PC-3 (cell line): ENCODE results near the gene CIC.

ENCODE experiments used
- EZH2 ChIP-seq: fragments of 300-600 bp; sonication (generic); IDR thresholded peaks from one replicate; pipeline ENCODE4 v1.6.1; 2017; ENCODE audit warnings: antibody characterized with exemption, mild to moderate bottlenecking, low read length; ENCODE audit not compliant: unreplicated experiment
- EZH2phosphoT487 ChIP-seq: fragments of 300-600 bp; sonication (generic); IDR thresholded peaks from 2 replicates; pipeline ENCODE4 v1.6.1; 2018; ENCODE audit warnings: mild to moderate bottlenecking, antibody characterized with exemption, low read length, borderline replicate concordance
- TF ChIP-seq, protein P1 (sequence below): fragments of 300-600 bp; sonication (generic); conservative IDR thresholded peaks from 2 replicates; pipeline ENCODE4 v1.5.1; 2017; ENCODE audit warnings: antibody characterized with exemption, low read depth, mild to moderate bottlenecking, low read length

DNA sequence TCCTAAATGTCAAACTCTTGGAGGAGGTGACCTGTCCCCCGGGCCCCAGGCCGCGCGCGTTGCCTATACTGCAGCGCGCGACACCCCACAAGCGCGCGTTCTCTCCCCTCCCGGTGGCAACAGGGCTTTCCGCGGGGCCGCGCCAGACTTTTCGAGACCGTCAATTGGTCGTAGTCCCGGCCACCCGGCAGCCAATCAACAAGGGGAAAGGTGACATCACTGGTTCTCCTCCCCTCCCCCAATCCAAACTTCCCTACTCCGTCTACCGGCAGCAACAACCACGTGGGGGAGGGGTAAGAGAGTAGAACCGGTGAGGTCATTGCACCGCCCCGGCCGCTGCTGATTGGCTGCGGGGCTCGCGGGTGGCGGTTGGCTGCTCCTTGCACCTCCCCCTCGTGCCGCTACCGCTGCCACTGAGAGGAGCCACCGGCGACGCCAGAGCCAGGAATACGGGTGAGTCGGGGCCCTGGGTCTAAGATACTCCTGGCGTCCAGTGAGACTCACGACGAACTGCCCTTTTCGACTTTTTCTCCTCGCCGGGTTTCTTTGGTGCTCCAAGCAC lies 829 bp upstream of the CIC start:
- no peak for TF ChIP-seq EZH2phosphoT487
- TF ChIP-seq, protein P1, sequence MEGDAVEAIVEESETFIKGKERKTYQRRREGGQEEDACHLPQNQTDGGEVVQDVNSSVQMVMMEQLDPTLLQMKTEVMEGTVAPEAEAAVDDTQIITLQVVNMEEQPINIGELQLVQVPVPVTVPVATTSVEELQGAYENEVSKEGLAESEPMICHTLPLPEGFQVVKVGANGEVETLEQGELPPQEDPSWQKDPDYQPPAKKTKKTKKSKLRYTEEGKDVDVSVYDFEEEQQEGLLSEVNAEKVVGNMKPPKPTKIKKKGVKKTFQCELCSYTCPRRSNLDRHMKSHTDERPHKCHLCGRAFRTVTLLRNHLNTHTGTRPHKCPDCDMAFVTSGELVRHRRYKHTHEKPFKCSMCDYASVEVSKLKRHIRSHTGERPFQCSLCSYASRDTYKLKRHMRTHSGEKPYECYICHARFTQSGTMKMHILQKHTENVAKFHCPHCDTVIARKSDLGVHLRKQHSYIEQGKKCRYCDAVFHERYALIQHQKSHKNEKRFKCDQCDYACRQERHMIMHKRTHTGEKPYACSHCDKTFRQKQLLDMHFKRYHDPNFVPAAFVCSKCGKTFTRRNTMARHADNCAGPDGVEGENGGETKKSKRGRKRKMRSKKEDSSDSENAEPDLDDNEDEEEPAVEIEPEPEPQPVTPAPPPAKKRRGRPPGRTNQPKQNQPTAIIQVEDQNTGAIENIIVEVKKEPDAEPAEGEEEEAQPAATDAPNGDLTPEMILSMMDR, result no peak
- TF ChIP-seq EZH2, result no peak
